Mesenchymal stem cell (in vitro differentiated cells and primary cell): Measurements from ENCODE around the gene LDHAL6B.
A peak's percentile ranks its signal among the peaks of the same experiment; 100 is the strongest.

Source experiments
- DNase-seq: peaks from one replicate; pipeline ENCODE4 v3.0.0-alpha.2; 2013
- H2AFZ ChIP-seq: one replicate; pipeline ENCODE4 v1.6.1; 2013; ENCODE audit warnings: low read depth, mild to moderate bottlenecking, control low read depth, inconsistent platforms, low read length, moderate library complexity
- H2AK5ac ChIP-seq: 2 replicates; pipeline ENCODE4 v1.6.1; 2013; ENCODE audit warnings: low read length, moderate library complexity, mild to moderate bottlenecking, inconsistent platforms; ENCODE audit not compliant: severe bottlenecking
- H2BK120ac ChIP-seq: one replicate; pipeline ENCODE4 v1.6.1; 2013; ENCODE audit warnings: low read depth, mild to moderate bottlenecking, inconsistent platforms, low read length, moderate library complexity
- H2BK12ac ChIP-seq, 2 experiments: one replicate each; pipeline ENCODE4 v1.6.1; 2013; ENCODE audit warnings: inconsistent platforms in 2 of 2, low read length in 2 of 2, mild to moderate bottlenecking in 2 of 2, moderate library complexity in 2 of 2, control low read depth in 1 of 2
- H2BK15ac ChIP-seq: one replicate; pipeline ENCODE4 v1.6.1; 2013; ENCODE audit warnings: mild to moderate bottlenecking, low read depth, inconsistent platforms; ENCODE audit not compliant: poor library complexity, severe bottlenecking
- H2BK5ac ChIP-seq: 2 replicates; pipeline ENCODE4 v1.6.1; 2013; ENCODE audit warnings: low read depth, mild to moderate bottlenecking, low read length, control low read depth, inconsistent platforms; ENCODE audit not compliant: poor library complexity, severe bottlenecking
- H3K14ac ChIP-seq, 2 experiments: one replicate each; pipeline ENCODE4 v1.6.1; 2013; ENCODE audit warnings: inconsistent platforms in 2 of 2, low read length in 2 of 2, control low read depth in 1 of 2, mild to moderate bottlenecking in 1 of 2, moderate library complexity in 1 of 2
- H3K18ac ChIP-seq, 2 experiments: one replicate each; pipeline ENCODE4 v1.6.1; 2013; ENCODE audit warnings: inconsistent platforms in 2 of 2, low read length in 2 of 2, control low read depth in 1 of 2, low read depth in 1 of 2, mild to moderate bottlenecking in 1 of 2
- H3K23ac ChIP-seq, 2 experiments: one replicate each; pipeline ENCODE4 v1.6.1; 2013; ENCODE audit warnings: inconsistent platforms in 2 of 2, low read length in 2 of 2, mild to moderate bottlenecking in 2 of 2, moderate library complexity in 2 of 2, control low read depth in 1 of 2
- H3K27ac ChIP-seq: 2 replicates; pipeline ENCODE4 v1.5.1; 2013; ENCODE audit warnings: mild to moderate bottlenecking, moderate library complexity, low read length, control low read depth, inconsistent platforms; ENCODE audit not compliant: poor library complexity, severe bottlenecking
- H3K27me3 ChIP-seq, 2 experiments: 2 replicates each; pipeline versions ENCODE4 v1.6.1 to v1.7.0; 2013; ENCODE audit warnings: low read length in 2 of 2, mild to moderate bottlenecking in 2 of 2, moderate library complexity in 2 of 2, control low read depth in 1 of 2, inconsistent platforms in 1 of 2; ENCODE audit not compliant: control insufficient read depth in 1 of 2, insufficient read depth in 1 of 2
- H3K36me3 ChIP-seq, 2 experiments: 2 replicates each; pipeline versions ENCODE4 v1.6.1 to v1.7.0; 2013; ENCODE audit warnings: low read length in 2 of 2, control low read depth in 1 of 2, inconsistent platforms in 1 of 2, low read depth in 1 of 2, mild to moderate bottlenecking in 1 of 2; ENCODE audit not compliant: insufficient read depth in 2 of 2, control insufficient read depth in 1 of 2
- H3K4ac ChIP-seq, 2 experiments: one replicate each; pipeline ENCODE4 v1.6.1; 2013; ENCODE audit warnings: inconsistent platforms in 2 of 2, low read length in 2 of 2, mild to moderate bottlenecking in 2 of 2, moderate library complexity in 2 of 2, control low read depth in 1 of 2, low read depth in 1 of 2
- H3K4me1 ChIP-seq: 2 replicates; pipeline ENCODE4 v1.6.1; 2013; ENCODE audit warnings: low read depth, low read length, control low read depth; ENCODE audit not compliant: control insufficient read depth, insufficient read depth
- H3K4me2 ChIP-seq: 2 replicates; pipeline ENCODE4 v1.6.1; 2013; ENCODE audit warnings: low read length, mild to moderate bottlenecking, inconsistent platforms; ENCODE audit not compliant: poor library complexity, severe bottlenecking
- H3K4me3 ChIP-seq, 2 experiments: 2 replicates each; pipeline versions ENCODE4 v1.5.1 to v1.7.0; 2013; ENCODE audit warnings: low read length in 2 of 2, mild to moderate bottlenecking in 2 of 2, control low read depth in 1 of 2, low read depth in 1 of 2; ENCODE audit not compliant: insufficient read depth in 1 of 2
- H3K79me1 ChIP-seq: replicated peaks from 2 replicates; pipeline ENCODE4 v1.6.1; 2013; ENCODE audit warnings: mild to moderate bottlenecking, control low read depth, low read length, inconsistent platforms; ENCODE audit not compliant: poor library complexity, severe bottlenecking
- H3K9ac ChIP-seq: 2 replicates; pipeline ENCODE4 v1.7.0; 2013; ENCODE audit warnings: mild to moderate bottlenecking, low read length, moderate library complexity
- H3K9me3 ChIP-seq: 2 replicates; pipeline ENCODE4 v1.7.0; 2013; ENCODE audit warnings: mild to moderate bottlenecking, low read length; ENCODE audit not compliant: control insufficient read depth
- H4K8ac ChIP-seq: one replicate; pipeline ENCODE4 v1.6.1; 2013; ENCODE audit warnings: inconsistent platforms, mild to moderate bottlenecking, low read length, moderate library complexity
- H4K91ac ChIP-seq: one replicate; pipeline ENCODE4 v1.6.1; 2013; ENCODE audit warnings: mild to moderate bottlenecking, low read length, inconsistent platforms
- WGBS: methylation state at CpG from one replicate; pipeline ENCODE4 v1.1.7; 2013; ENCODE audit warnings: mixed read lengths; 5-methylcytosine and 5-hydroxymethylcytosine counted together

Gene LDHAL6B

DNA sequence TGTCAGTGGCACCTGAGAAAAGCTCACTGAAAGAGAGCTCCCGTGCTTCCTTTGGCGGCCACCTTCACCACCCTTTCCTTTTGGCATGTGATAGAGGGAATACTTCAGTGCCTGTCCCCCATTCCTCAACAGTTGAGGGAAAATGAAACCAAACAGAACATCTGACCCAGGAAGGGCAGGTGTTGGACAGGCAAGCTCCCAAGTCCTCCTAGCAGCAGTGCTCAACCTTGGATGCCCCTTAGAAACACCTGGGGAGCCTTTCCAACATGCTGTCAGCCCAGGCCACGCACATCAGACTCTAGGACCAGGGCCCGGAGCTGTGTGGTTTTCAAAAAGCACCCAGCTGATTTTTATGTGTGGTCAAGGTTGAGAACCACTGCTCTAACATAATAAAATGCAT lies 22.4 kb downstream of the LDHAL6B start:
- peaks cover 19% of the 10 kb centered on the region for H3K4me1 ChIP-seq
- H3K79me1 ChIP-seq = peaks cover 22% of the 10 kb centered on the region
- no peak for DNase-seq
- H3K4me3 ChIP-seq = no peak overlapping the region
- H3K36me3 ChIP-seq = peaks cover 22 to 81% of the 10 kb centered on the region in 2 experiments
- no peak overlapping the region for H3K9ac ChIP-seq
- H3K23ac ChIP-seq = no peak overlapping the region
- no peak overlapping the region for H2AFZ ChIP-seq
- H2BK120ac ChIP-seq = no peak overlapping the region
- 97% methylated on average over 2 of the region's 4 CpGs for WGBS
- H3K4ac ChIP-seq = no peak overlapping the region
- H3K27me3 ChIP-seq = no peaks in the 10 kb centered on the region
- peak overlapping the region; percentile 12 for H4K91ac ChIP-seq
- H3K27ac ChIP-seq = peak overlapping the region; percentile 30
- H2BK12ac ChIP-seq = no peak overlapping the region
- H3K14ac ChIP-seq = no peak overlapping the region
- H3K4me2 ChIP-seq = no peak overlapping the region
- H3K9me3 ChIP-seq = no peaks in the 10 kb centered on the region
- H3K18ac ChIP-seq = peak overlapping the region in 1 of 2 experiments; percentile 28
- no peak overlapping the region for H2BK5ac ChIP-seq
- H2BK15ac ChIP-seq = no peak overlapping the region
- H2AK5ac ChIP-seq = peak overlapping the region; percentile 29
- no peak overlapping the region for H4K8ac ChIP-seq

DNA sequence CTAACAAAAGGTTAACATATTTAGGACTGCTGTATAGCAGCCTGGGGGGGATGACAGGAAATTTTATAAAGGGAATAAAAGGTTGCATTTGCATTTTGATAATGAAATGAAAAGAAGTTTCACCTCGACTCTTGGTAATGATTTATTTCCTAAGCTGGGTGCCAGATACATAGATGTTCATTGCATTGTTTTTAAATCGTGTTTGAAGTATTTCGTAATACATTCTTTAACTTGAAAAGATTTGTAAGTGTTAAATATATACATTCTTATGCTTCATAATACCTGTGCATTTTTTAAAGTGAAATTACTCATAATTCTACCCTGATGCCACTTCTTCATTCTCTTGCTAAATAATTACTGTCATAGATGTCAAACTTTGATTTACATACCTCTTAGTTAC lies 22.8 kb downstream of the LDHAL6B start:
- no peak for DNase-seq
- peaks cover 21 to 81% of the 10 kb centered on the region in 2 experiments for H3K36me3 ChIP-seq
- no peak overlapping the region for H3K18ac ChIP-seq
- H2BK5ac ChIP-seq = no peak overlapping the region
- peaks cover 21% of the 10 kb centered on the region for H3K79me1 ChIP-seq
- no peak overlapping the region for H3K4ac ChIP-seq
- H3K9me3 ChIP-seq = no peaks in the 10 kb centered on the region
- H3K9ac ChIP-seq = no peak overlapping the region
- H4K8ac ChIP-seq = no peak overlapping the region
- H3K14ac ChIP-seq = no peak overlapping the region
- H3K4me3 ChIP-seq = no peak overlapping the region
- no peak overlapping the region for H2BK120ac ChIP-seq
- H3K4me1 ChIP-seq = peaks cover 18% of the 10 kb centered on the region
- no peak overlapping the region for H2AFZ ChIP-seq
- no peak overlapping the region for H2BK15ac ChIP-seq
- H3K4me2 ChIP-seq = no peak overlapping the region
- 90% methylated on average over 2 of the region's 3 CpGs for WGBS
- no peak overlapping the region for H3K23ac ChIP-seq
- no peak overlapping the region for H2BK12ac ChIP-seq
- no peak overlapping the region for H4K91ac ChIP-seq
- no peaks in the 10 kb centered on the region for H3K27me3 ChIP-seq
- H2AK5ac ChIP-seq = no peak overlapping the region
- H3K27ac ChIP-seq = no peak overlapping the region

DNA sequence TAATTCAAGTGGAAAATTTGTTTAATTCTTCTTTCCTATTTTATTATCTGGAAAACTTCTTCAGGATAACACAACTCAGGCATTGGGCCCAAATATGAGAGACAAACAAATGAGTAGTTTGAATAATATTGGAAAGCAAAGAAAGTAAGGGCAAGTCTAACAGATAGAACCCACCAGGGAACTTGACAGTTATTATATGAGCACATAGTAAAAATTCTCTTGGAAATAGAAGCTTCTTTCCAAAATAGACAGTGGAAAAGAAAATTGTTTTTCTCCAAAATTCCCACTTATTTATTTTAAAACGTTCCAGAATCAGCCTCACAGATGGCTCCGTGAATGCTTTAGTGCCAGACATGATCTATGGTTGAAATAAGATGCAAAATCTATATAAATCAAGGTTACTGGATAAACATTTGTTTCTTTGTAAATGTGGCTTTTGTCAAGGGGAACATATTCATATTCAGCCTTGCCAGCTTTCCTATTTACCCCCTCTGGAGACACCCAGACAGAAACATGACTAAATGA lies 23.9 kb downstream of the LDHAL6B start:
- H4K8ac ChIP-seq = no peak overlapping the region
- H2BK12ac ChIP-seq = peak overlapping the region in 1 of 2 experiments; percentile 79
- WGBS = no CpG with 5 or more reads among the region's 2 CpGs

DNA sequence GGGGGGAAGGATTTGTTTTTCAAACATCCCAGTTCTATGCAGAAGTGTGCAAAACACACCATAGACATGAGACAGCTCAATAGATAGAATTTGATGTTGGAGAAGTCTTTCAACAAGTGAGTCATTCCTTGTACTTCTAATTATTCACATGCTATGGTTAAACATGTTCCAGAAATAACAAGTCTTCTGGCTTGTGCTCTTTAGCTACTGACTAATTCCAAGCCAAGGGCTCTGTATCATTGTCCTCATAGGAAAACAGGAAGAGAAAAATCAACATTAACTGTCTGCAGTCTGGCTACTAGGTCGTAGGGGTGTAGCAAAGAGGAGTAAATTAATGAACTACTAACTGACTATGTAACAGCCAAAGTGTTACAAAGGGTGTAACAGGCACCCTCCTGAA lies 25.8 kb downstream of the LDHAL6B start:
- DNase-seq = peak; percentile 87
- H3K23ac ChIP-seq = no peak overlapping the region
- peak overlapping the region; percentile 95 for H3K27ac ChIP-seq
- H2BK15ac ChIP-seq = no peak overlapping the region
- H2BK12ac ChIP-seq = peak overlapping the region; percentile 63 to 83
- peak overlapping the region in 1 of 2 experiments; percentile 35 for H3K4me3 ChIP-seq
- H4K8ac ChIP-seq = no peak overlapping the region
- peak overlapping the region; percentile 49 for H2AK5ac ChIP-seq
- peak overlapping the region; percentile 52 to 85 for H3K18ac ChIP-seq
- H3K27me3 ChIP-seq = no peaks in the 10 kb centered on the region
- peak overlapping the region in 1 of 2 experiments; percentile 71 for H3K14ac ChIP-seq
- H2BK5ac ChIP-seq = no peak overlapping the region
- H3K4me2 ChIP-seq = peak overlapping the region; percentile 7
- H3K4me1 ChIP-seq = peaks cover 11% of the 10 kb centered on the region
- H4K91ac ChIP-seq = no peak overlapping the region
- peaks cover 20% of the 10 kb centered on the region for H3K79me1 ChIP-seq
- H2BK120ac ChIP-seq = peak overlapping the region; percentile 84
- peak overlapping the region in 1 of 2 experiments; percentile 71 for H3K4ac ChIP-seq
- no peaks in the 10 kb centered on the region for H3K9me3 ChIP-seq
- no peak overlapping the region for H2AFZ ChIP-seq
- H3K36me3 ChIP-seq = peaks cover 14 to 80% of the 10 kb centered on the region in 2 experiments
- 0% methylated on average over 1 of the region's 1 CpG for WGBS
- peak overlapping the region; percentile 80 for H3K9ac ChIP-seq

More for the DNA sequence above, 23.9 kb downstream of the LDHAL6B start:
- H3K4ac ChIP-seq = no peak overlapping the region
- H3K79me1 ChIP-seq = peaks cover 15% of the 10 kb centered on the region
- no peaks in the 10 kb centered on the region for H3K27me3 ChIP-seq
- no peak overlapping the region for H2AK5ac ChIP-seq
- H2BK120ac ChIP-seq = no peak overlapping the region
- H3K4me1 ChIP-seq = peaks cover 12% of the 10 kb centered on the region
- H2BK5ac ChIP-seq = no peak overlapping the region
- H3K9me3 ChIP-seq = no peaks in the 10 kb centered on the region
- no peak overlapping the region for H3K23ac ChIP-seq
- H3K36me3 ChIP-seq = peaks cover 21 to 82% of the 10 kb centered on the region in 2 experiments
- no peak overlapping the region for H3K4me3 ChIP-seq
- no peak overlapping the region for H3K14ac ChIP-seq
- H3K9ac ChIP-seq = peak overlapping the region; percentile 15
- no peak overlapping the region for H3K18ac ChIP-seq
- H2BK15ac ChIP-seq = no peak overlapping the region
- no peak overlapping the region for H3K27ac ChIP-seq
- H3K4me2 ChIP-seq = no peak overlapping the region
- no peak for DNase-seq
- no peak overlapping the region for H2AFZ ChIP-seq
- no peak overlapping the region for H4K91ac ChIP-seq
